NCI-H774 (cell line): ENCODE data around the gene TNXB.
"Not testable (repeated sequence)": the region's sequence is repeated elsewhere in the genome, so short reads cannot be mapped to it uniquely, and the experiment has no call there.

Source experiments
- DNase-seq: peaks from one replicate; lab custom pipeline; 2025; lab: John Stamatoyannopoulos, UW

The TNXB gene

GRCh38 chr6:32004864-32005537 is 104.1 kb downstream of the TNXB start:
- not testable (repeated sequence) for DNase-seq

- DNase-seq: not testable (repeated sequence)
These were observed 104.7 kb downstream of the TNXB start for GRCh38 chr6:32004393-32004792.

- not testable (repeated sequence) for DNase-seq
These were observed 105.8 kb downstream of the TNXB start for GRCh38 chr6:32003301-32003700.

- DNase-seq: not testable (repeated sequence)
These were observed 106.4 kb downstream of the TNXB start for GRCh38 chr6:32002546-32003268.

- DNase-seq: not testable (repeated sequence)
These were observed 112.8 kb downstream of the TNXB start for GRCh38 chr6:31996385-31996784.

- DNase-seq: not testable (repeated sequence)
These were observed 114.7 kb downstream of the TNXB start for GRCh38 chr6:31994421-31994820.
